Heart right ventricle (tissue), 16 donors: ENCODE results near the gene CAPZB. TPM values are rescaled to one million over a fixed set of nuclear protein-coding genes. Genes with fewer than 3 reads are reported as not detected.
"Not testable (repeated sequence)": the region's sequence is repeated elsewhere in the genome, so short reads cannot be mapped to it uniquely, and the experiment has no call there.

Source experiments
- ATAC-seq, 8 donors: fragments of 200-7000 bp; cut with Tn5 transposase; one replicate each; pipeline ENCODE4 v1.9.1; 2020; ENCODE audit warnings: mild to moderate bottlenecking in 8 of 8, moderate library complexity in 8 of 8, moderate number of reproducible peaks in 1 of 8
- DNase-seq, 2 donors: peaks; one replicate each; pipeline ENCODE4 v3.0.0-alpha.2; 2020
- H3K27ac ChIP-seq, 10 donors: fragments of 200-600 bp; sonication (generic) in 2 of 10; one replicate each; pipeline versions ENCODE4 v1.5.0 to v1.8.0; 2020 to 2022; ENCODE audit warnings: mild to moderate bottlenecking in 3 of 10
- H3K27me3 ChIP-seq, 7 donors: fragments of 200-600 bp; one replicate each; pipeline ENCODE4 v1.8.0; 2021 to 2022; ENCODE audit warnings: mild to moderate bottlenecking in 2 of 7
- H3K36me3 ChIP-seq, 9 donors: fragments of 200-600 bp; sonication (generic) in 1 of 9; one replicate each; pipeline versions ENCODE4 v1.5.0 to v1.8.0; 2020 to 2022; ENCODE audit warnings: mild to moderate bottlenecking in 2 of 9
- H3K4me1 ChIP-seq, 9 donors: fragments of 200-600 bp; sonication (generic) in 1 of 9; one replicate each; pipeline versions ENCODE4 v1.5.0 to v1.8.0; 2020 to 2022; ENCODE audit warnings: mild to moderate bottlenecking in 4 of 9
- H3K4me3 ChIP-seq, 10 donors: fragments of 200-600 bp; sonication (generic) in 2 of 10; one replicate each; pipeline versions ENCODE4 v1.5.0 to v1.8.0; 2020 to 2022; ENCODE audit warnings: mild to moderate bottlenecking in 7 of 10, moderate library complexity in 2 of 10
- H3K9me3 ChIP-seq, 11 donors: fragments of 200-600 bp in 10 of 11; sonication (generic) in 2 of 11; one replicate each; pipeline versions ENCODE4 v1.5.0 to v1.8.0; 2013 to 2022; ENCODE audit warnings: mild to moderate bottlenecking in 2 of 11, control low read depth in 1 of 11, moderate library complexity in 1 of 11
- CTCF ChIP-seq, 9 donors: fragments of 200-600 bp; sonication (generic) in 2 of 9; IDR thresholded peaks; one replicate each; pipeline versions ENCODE4 v1.5.0 to v1.8.0; 2021 to 2022; ENCODE audit warnings: antibody characterized with exemption in 9 of 9, mild to moderate bottlenecking in 5 of 9, moderate library complexity in 1 of 9
- WGBS, 2 donors: extraction: QIAGEN DNeasy Blood & Tissue Kit; methylation state at CpG; one replicate each; pipeline ENCODE4 v1.1.7; 2013; ENCODE audit warnings: inconsistent platforms in 1 of 2; 5-methylcytosine and 5-hydroxymethylcytosine counted together
- intact Hi-C, 10 donors: fragments of 100-400 bp; cut with DNase I; formaldehyde crosslinking; loops; one replicate each; pipeline versions ENCODE4 v1.11.1 to v1.14.2; 2022
- polyA plus RNA-seq, 2 donors: library from polyadenylated mRNA; stranded (reverse); fragments of 200-250 nt; gene quantifications; one replicate each; pipeline ENCODE4 v1.2.3, GENCODE V29; 2013
- total RNA-seq, 10 donors: library from RNA; stranded (reverse); fragmentation: NEBNext Ultra II Directional in 3 of 10; extraction: Animal tissue kit (Norgen Biotek cat#: 25700) in 3 of 10; gene quantifications; one replicate each; pipeline versions ENCODE4 v1.2.1 to v1.2.4, GENCODE V29; 2021 to 2023
- donor health status: Arrhythmogenic right ventricular cardiomyopathy.
- donor health status: ischemic (EF 13 %, LVEDD 7.1; RV severe dilation, severe dysfunction).
- donor health status: healthy with polysubstance abuse.
- donor health status: DM: no; HTN: yes; CAD: no.
- donor health status: DM: no; HTN: no; CAD: no.
- donor health status: ischemic (EF 25% LVEDD 6.9; RV normal size, moderate dysfunction).
- donor health status: ischemic (EF 25% LVEDD 5.7; RV mildly dilated, moderate dysfunction).
- donor health status: healthy.
- donor health status: DM: yes; HTN: yes; CAD: no.
- donor health status: Ischemic cardiomyopathy.
- donor health status: ischemic (EF 35%, LVEDD 5.7; RV mildly dilated, moderate dysfunction).
- donor health status: nonischemic (EF 11% LVEDD 7.7; RV severe dilation, severe dysfunction).
- donor health status: DM: yes; HTN: yes; CAD: no.
- donor health status: PGD.
- donor health status: ischemic (EF 29% LVEDD 5.4; RV normal size, mild dysfunction).
- donor health status: nonischemic (EF 23%, LVEDD 6.1; RV moderate dilation, normal function).

The CAPZB gene
- total and polyA plus RNA-seq, 12 donors = 158 to 307 (median 228) TPM

GRCh38 chr1:19505693-19506457 is 20.5 kb upstream of the CAPZB start:
- WGBS, 2 donors = 56 to 57% methylated on average over 11 of the region's 11 CpGs
- peaks cover 9 to 71% (median 45%) of the 10 kb centered on the region in 9 donors for H3K4me1 ChIP-seq
- H3K9me3 ChIP-seq = no peaks in the 10 kb centered on the region
- ATAC-seq (peak; percentile 25 to 56 (median 35)), DNase-seq (peak; percentile 47 to 48)
- peak overlapping the region; percentile 62 to 91 (median 84) for H3K27ac ChIP-seq
- peak overlapping the region in 3 of 10 donors; percentile 2 to 16 (median 2) for H3K4me3 ChIP-seq
- H3K27me3 ChIP-seq = no peaks in the 10 kb centered on the region
- intact Hi-C loops = loop anchor here in 2 of 10 donors (1.0 to 5.0 kb wide), 3 partner anchors 57 to 136 kb away; partner anchors contain the start of gene NBL1 (in 1 of the 2)
- H3K36me3 ChIP-seq = no peaks in the 10 kb centered on the region
- TF ChIP-seq CTCF (IDR thresholded peaks at IDR 0.05) = no peak

GRCh38 chr1:19504796-19505692 is 19.7 kb upstream of the CAPZB start:
- Histone ChIP-seq H3K9me3 (no peaks in the 10 kb centered on the region), H3K4me1 (peaks cover 9 to 71% (median 45%) of the 10 kb centered on the region in 9 donors), H3K4me3 (peak overlapping the region in 3 of 10 donors; percentile 2 to 16 (median 2)), H3K27me3 (no peaks in the 10 kb centered on the region), H3K36me3 (no peaks in the 10 kb centered on the region), H3K27ac (peak overlapping the region; percentile 62 to 91 (median 84))
- TF ChIP-seq CTCF (IDR thresholded peaks at IDR 0.05) = no peak
- DNase-seq = peak in 1 of 2 donors; percentile 44
- WGBS, 2 donors = 17 to 28% methylated on average over 6 of the region's 6 CpGs
- intact Hi-C loops = loop anchor here in 2 of 10 donors (1.0 to 5.0 kb wide), 3 partner anchors 58 to 137 kb away; partner anchors contain the start of gene NBL1 (in 1 of the 2)
- ATAC-seq = peak; percentile 72 to 91 (median 82)

GRCh38 chr1:19502284-19502683 is 16.9 kb upstream of the CAPZB start:
- H3K27ac ChIP-seq = peak overlapping the region in 7 of 10 donors; percentile 14 to 91 (median 69)
- 81% methylated on average over 6 of the region's 6 CpGs for WGBS, 2 donors
- ATAC-seq, H3K27me3 ChIP-seq, H3K4me3 ChIP-seq, DNase-seq, H3K9me3 ChIP-seq, H3K36me3 ChIP-seq, intact Hi-C loops: not testable (repeated sequence)
- H3K4me1 ChIP-seq = peaks cover 9 to 51% (median 36%) of the 10 kb centered on the region in 9 donors

- 94 to 100% methylated on average over 2 of the region's 2 CpGs for WGBS, 2 donors
- H3K4me1 ChIP-seq = peaks cover 8 to 45% (median 31%) of the 10 kb centered on the region in 9 donors
- ATAC-seq, H3K4me3 ChIP-seq, H3K36me3 ChIP-seq, H3K27me3 ChIP-seq, DNase-seq, H3K27ac ChIP-seq, intact Hi-C loops, H3K9me3 ChIP-seq: not testable (repeated sequence)
Measured at GRCh38 chr1:19499887-19500286, 14.5 kb upstream of the CAPZB start.

- intact Hi-C loops, H3K9me3 ChIP-seq, H3K27ac ChIP-seq, H3K4me3 ChIP-seq, DNase-seq, H3K36me3 ChIP-seq, ATAC-seq, H3K27me3 ChIP-seq: not testable (repeated sequence)
- H3K4me1 ChIP-seq = peaks cover 8 to 33% (median 29%) of the 10 kb centered on the region in 9 donors
- WGBS, 2 donors = 92% methylated on average over 4 of the region's 4 CpGs
Measured at GRCh38 chr1:19497443-19497842, 12.1 kb upstream of the CAPZB start.
